ENCODE measurements around the gene REN. TPM values are rescaled to one million over a fixed set of nuclear protein-coding genes. Genes with fewer than 3 reads are reported as not detected.

The REN gene
- total and polyA plus RNA-seq, 4 donors, result 0.05 to 0.25 (median 0.15) TPM; not detected in 1

GRCh38 chr1:204115116-204115515 lies 51.0 kb downstream of the REN start (continued):
- TF ChIP-seq, protein P1, sequence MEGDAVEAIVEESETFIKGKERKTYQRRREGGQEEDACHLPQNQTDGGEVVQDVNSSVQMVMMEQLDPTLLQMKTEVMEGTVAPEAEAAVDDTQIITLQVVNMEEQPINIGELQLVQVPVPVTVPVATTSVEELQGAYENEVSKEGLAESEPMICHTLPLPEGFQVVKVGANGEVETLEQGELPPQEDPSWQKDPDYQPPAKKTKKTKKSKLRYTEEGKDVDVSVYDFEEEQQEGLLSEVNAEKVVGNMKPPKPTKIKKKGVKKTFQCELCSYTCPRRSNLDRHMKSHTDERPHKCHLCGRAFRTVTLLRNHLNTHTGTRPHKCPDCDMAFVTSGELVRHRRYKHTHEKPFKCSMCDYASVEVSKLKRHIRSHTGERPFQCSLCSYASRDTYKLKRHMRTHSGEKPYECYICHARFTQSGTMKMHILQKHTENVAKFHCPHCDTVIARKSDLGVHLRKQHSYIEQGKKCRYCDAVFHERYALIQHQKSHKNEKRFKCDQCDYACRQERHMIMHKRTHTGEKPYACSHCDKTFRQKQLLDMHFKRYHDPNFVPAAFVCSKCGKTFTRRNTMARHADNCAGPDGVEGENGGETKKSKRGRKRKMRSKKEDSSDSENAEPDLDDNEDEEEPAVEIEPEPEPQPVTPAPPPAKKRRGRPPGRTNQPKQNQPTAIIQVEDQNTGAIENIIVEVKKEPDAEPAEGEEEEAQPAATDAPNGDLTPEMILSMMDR (IDR thresholded peaks at IDR 0.05; ENCODE audit: low read depth, low read length, missing input control), result no peak
- TF ChIP-seq, protein P2, sequence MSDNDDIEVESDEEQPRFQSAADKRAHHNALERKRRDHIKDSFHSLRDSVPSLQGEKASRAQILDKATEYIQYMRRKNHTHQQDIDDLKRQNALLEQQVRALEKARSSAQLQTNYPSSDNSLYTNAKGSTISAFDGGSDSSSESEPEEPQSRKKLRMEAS (IDR thresholded peaks at IDR 0.05), result no peak

DNA sequence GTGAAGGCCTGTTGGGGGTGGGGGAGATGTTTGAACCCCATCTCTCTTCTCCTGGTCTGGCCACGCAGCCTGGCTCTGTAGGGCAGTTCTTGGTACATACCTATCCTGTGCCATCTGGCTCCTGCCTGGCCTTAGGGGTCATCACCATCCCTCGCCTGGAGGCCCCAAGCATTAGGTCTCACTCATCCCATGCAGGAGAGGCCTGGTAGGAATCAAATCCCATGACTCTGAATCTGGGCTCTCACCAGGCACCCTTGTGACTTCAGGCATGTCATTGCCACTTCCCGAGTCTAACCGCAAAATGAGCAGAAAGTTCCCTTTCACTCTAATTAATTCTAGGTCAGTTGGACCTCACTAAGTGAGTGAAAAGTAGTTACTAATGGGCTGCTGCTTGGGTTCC lies 51.5 kb downstream of the REN start:
- Histone ChIP-seq H3K27me3 (ENCODE audit: control insufficient read depth in 4 of 4, insufficient read depth in 4 of 4, low read length in 3 of 4) (no peaks in the 10 kb centered on the region), H3K36me3 (ENCODE audit: control insufficient read depth in 4 of 4, insufficient read depth in 3 of 4, low read depth in 1 of 4, low read length in 3 of 4) (peaks cover 3 to 31% (median 9%) of the 10 kb centered on the region in 4 donors), H3K4me3 (ENCODE audit: low read depth in 1 of 3, low read length in 3 of 3) (no peak overlapping the region), H3K4me1 (ENCODE audit: control insufficient read depth in 4 of 4, insufficient read depth in 4 of 4, low read length in 3 of 4) (no peaks in the 10 kb centered on the region), H3K9me3 (ENCODE audit: control insufficient read depth in 4 of 4, low read length in 3 of 4) (no peaks in the 10 kb centered on the region), H3K27ac (ENCODE audit: low read depth in 1 of 2, low read length in 2 of 2) (no peak overlapping the region), H3K9ac (ENCODE audit: low read depth in 1 of 2, low read length in 2 of 2) (no peak overlapping the region)
- DNase-seq (ENCODE audit: low spot score), result no peak
- 98% methylated on average over 4 of the region's 4 CpGs for WGBS
- TF ChIP-seq, protein P3, sequence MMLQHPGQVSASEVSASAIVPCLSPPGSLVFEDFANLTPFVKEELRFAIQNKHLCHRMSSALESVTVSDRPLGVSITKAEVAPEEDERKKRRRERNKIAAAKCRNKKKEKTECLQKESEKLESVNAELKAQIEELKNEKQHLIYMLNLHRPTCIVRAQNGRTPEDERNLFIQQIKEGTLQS (IDR thresholded peaks at IDR 0.05), result no peak
- TF ChIP-seq ZBTB33 (IDR thresholded peaks at IDR 0.05) (no peak), HNF4G (IDR thresholded peaks at IDR 0.05) (no peak), FOXA2 (IDR thresholded peaks at IDR 0.05) (no peak), JUND (IDR thresholded peaks at IDR 0.05) (no peak), NR2F2 (IDR thresholded peaks at IDR 0.05) (no peak), TAF1 (conservative IDR thresholded peaks at IDR 0.05) (no peak), YY1 (IDR thresholded peaks at IDR 0.05) (no peak)

- no peaks in the 10 kb centered on the region for H3K9me3 ChIP-seq (ENCODE audit: control insufficient read depth in 4 of 4, low read length in 3 of 4)
- H3K27ac ChIP-seq (ENCODE audit: low read depth in 1 of 2, low read length in 2 of 2), result no peak overlapping the region
- H3K9ac ChIP-seq (ENCODE audit: low read depth in 1 of 2, low read length in 2 of 2), result no peak overlapping the region
- 86% methylated on average over 1 of the region's 1 CpG for WGBS
- DNase-seq (ENCODE audit: low spot score), result no peak
- no peak overlapping the region for H3K4me3 ChIP-seq (ENCODE audit: low read depth in 1 of 3, low read length in 3 of 3)
- peaks cover under 1 to 28% (median 7%) of the 10 kb centered on the region in 4 donors for H3K36me3 ChIP-seq (ENCODE audit: control insufficient read depth in 4 of 4, insufficient read depth in 3 of 4, low read depth in 1 of 4, low read length in 3 of 4)
- no peak for TF ChIP-seq EGR1 (IDR thresholded peaks at IDR 0.05; ENCODE audit: low read depth in 2 of 2)
- no peak for TF ChIP-seq YY1 (IDR thresholded peaks at IDR 0.05)
- TF ChIP-seq, protein P2 (IDR thresholded peaks at IDR 0.05), result no peak
- no peak for TF ChIP-seq HNF4G (IDR thresholded peaks at IDR 0.05)
- TF ChIP-seq, protein P3 (IDR thresholded peaks at IDR 0.05), result no peak
- TF ChIP-seq, protein P1 (IDR thresholded peaks at IDR 0.05; ENCODE audit: low read depth, low read length, missing input control), result no peak
- TF ChIP-seq JUND (IDR thresholded peaks at IDR 0.05), result no peak
- TF ChIP-seq REST (IDR thresholded peaks at IDR 0.05), result no peak
- no peaks in the 10 kb centered on the region for H3K27me3 ChIP-seq (ENCODE audit: control insufficient read depth in 4 of 4, insufficient read depth in 4 of 4, low read length in 3 of 4)
- no peaks in the 10 kb centered on the region for H3K4me1 ChIP-seq (ENCODE audit: control insufficient read depth in 4 of 4, insufficient read depth in 4 of 4, low read length in 3 of 4)
These were observed 52.2 kb downstream of the REN start for GRCh38 chr1:204113896-204114295.

Measured in liver (tissue), 9 donors.